Measurements from ENCODE around the gene LPP.

The LPP gene

DNA sequence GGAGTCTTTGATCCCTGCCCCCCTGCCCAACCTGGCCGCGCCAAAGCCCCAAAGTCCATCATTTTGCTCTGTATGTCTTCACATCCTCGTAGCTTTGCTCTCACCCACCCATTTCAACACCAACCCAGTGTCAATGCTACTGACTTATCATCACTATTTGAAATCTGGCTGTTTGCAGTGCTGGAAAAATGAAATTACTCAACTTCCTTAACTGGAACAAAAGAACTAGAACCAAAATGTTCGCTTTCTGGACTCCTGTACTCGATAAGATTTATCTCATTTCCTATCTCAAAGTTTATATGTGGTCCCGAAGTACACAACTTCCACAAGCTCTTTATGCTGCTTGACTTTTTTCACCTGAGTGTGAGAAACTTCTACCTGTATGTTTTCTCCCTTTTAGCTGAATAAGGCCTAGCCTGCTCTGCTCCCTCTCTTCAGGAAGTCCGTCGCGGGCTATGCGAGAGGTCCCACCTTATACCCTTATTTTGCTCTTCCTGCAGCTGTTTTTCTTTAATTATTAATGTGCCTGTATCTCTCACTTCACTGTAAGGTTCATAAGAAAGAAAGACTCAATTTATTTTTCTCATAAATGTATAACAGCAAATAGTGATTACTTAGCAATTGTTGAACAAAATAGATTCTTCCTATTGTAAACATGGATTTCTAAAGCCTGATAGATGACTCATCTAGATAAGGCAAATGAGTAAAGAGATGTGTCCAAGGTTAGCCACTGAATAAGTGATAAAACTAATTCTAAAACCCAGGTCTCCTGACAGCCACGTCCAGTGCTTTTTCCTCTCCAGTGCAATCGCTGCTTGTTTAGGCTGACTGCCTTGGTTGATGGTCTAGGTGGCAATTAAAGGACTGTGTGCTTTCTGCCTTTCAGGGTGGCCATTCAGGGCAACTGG is 553.7 kb downstream of the LPP start:
- no peak for DNase-seq (ENCODE audit: low spot score)

DNA sequence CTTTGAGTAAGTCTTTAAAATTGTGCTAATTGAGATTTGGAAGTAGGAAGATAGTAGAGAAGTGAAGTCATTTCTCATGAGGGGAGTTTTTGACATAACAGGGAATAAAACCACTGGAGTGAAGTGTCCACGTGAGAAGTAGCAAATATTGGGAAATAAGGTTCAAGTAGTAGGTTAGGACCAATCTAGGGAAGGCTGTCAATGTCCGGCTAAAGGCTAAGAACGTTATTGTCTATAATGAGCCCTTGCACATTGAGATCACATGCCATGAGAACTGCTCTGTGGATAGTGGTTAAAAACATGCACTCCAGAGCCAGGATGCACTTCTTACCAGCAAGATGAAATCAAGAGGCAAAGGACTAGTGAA is 557.9 kb downstream of the LPP start:
- DNase-seq (ENCODE audit: low spot score), result no peak

- no peak for DNase-seq (ENCODE audit: low spot score)
These were observed 558.4 kb downstream of the LPP start for GRCh38 chr3:188712248-188712924.

DNA sequence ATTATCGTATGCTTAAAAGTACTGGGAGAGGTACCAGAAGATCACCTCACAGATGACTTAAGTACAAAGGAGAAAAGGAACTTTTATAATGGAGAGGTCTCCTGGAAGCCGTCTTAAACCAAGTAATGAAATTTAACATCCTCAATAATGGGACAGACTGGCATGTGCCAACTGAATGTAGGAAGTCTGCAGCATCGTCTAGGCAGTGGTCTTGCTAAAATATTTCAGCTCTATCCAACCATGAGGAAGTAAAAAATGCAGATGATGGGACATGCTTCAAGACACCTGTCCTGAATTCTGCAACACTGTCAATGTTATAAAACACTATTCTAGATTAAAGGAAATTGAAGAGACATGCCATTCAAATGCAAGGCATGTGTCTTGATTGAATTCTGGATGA is 559.0 kb downstream of the LPP start:
- no peak for DNase-seq (ENCODE audit: low spot score)

DNA sequence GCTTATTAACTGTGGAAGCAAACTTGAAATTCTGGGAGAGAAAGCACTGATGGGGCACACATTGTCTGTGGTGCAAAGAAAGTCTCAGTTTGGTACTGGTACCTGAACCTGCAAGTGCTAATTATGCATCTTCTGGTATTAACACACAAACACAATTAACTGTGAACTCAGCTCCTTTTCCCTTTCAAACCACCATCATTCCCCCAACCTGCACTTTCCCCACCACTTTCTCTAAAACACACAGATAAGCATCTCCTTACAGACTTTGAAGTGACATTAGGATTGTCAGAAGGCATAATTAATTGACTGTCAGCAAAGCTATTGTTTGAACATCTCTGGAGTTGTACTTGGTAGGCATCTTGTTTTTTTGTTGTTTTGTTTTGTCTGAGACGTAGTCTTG is 565.6 kb downstream of the LPP start:
- DNase-seq (ENCODE audit: low spot score), result no peak

DNA sequence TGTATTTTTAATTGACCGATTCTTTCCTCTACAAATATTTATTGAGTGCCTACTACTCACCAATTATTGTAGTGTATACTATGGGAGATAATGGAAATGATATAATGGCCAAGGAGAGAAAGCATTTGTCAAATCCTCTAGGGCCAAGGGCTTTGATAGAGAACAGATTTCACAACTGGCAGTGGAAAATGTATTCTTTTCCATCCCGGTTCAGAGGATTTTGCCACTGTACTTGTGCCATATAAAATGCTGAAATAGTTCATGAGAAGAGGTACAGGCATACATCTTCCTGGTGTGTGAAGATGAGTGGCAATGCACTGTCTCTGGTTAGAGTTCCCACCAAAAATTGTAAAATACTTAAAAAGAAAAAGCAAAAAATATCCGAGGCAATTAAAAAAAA is 566.3 kb downstream of the LPP start:
- no peak for DNase-seq (ENCODE audit: low spot score)

GRCh38 chr3:188720636-188721035 is 566.7 kb downstream of the LPP start:
- no peak for DNase-seq (ENCODE audit: low spot score)

DNA sequence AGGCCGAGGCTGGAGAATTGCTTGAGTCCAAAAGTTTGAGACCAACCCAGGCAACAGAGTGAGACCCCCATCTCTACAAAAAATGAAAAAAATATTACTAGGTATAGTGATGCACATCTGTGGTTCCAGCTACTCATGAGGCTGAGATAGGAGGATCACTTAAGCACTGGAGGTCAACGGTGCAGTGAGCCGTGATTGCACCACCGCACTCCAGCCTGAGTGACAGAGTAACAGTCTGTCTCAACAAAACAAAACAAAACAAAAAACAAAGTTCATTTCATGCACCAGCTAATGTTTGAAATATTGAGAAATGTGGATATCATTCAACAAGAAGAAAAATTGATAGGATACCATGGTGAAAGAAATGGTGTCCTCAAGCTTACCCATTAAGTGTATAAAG is 567.4 kb downstream of the LPP start:
- no peak for DNase-seq (ENCODE audit: low spot score)

DNA sequence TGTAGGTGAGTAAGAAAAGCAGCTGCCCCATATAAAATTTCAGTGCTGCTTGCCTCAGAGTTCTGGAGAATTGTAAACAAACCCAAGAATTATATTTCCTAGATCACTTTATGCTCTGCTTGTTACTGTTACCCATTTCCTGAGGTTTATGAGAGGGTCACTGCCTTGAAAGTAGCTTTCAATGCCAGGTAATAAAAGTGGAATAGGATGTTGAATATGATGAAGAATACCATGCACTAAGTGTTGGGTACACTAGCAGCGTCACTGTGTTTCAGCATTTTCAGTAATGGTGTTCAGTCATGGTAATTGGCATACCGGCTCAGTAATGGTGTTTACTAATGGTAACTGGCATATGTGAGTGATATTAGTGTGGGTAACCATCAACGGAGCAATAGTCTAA is 568.0 kb downstream of the LPP start:
- no peak for DNase-seq (ENCODE audit: low spot score)

DNA sequence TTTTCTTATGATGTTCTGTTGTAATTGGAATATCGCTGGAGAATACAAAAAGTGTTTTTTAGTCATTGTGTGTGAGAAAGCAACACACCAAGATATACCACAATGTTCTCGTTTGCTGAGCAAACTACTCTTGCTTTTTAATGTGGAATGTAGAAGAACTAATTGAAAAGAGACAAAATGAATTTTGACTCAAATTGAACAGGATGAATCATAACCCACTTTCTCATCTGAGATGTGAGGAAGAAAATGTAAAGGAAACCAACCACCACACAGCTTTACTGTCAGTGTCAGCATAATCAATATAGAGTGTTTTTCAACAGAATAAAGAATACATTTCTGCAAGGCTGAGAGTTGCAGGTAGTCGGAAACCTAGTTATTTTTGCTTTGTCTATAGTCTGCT is 569.0 kb downstream of the LPP start:
- no peak for DNase-seq (ENCODE audit: low spot score)

DNA sequence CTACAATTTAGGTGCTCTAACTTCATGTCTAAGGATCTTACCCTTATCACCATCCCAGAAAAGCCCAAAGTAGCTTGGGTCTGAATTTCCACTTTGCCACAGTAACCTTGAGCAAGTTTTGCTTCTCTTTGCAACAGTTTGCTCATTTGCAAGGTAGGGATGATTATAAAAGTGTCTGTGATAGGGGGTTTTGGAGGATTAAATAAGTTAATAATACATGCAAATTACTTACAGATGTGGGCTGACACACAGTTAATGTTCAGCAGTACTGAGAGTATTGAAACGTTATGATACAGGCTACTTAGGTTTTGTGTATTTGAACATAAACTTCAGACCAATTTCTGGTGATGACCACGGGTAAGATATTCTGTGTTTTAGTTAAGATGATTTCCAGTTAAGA is 573.1 kb downstream of the LPP start:
- DNase-seq (ENCODE audit: low spot score), result no peak

GRCh38 chr3:188728371-188728896 is 574.5 kb downstream of the LPP start:
- no peak for DNase-seq (ENCODE audit: low spot score)

DNA sequence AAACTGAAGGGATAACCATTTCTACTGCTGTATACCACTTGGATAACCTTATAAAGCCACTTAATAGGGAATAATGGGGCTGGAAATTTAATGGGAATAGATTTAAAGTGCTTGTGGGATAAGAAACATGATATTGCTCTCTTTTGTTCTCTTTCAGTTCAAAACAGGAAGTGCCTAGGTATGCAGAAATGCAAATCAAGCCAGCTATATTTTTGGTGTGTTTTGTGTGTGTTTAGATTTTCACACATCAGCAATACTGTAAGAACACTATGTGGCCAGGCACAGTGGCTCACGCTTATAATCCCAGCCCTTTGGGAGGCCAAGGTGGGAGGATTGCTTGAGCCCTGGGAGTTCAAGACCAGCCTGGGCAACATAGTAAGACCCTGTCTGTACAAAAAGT is 575.5 kb downstream of the LPP start:
- no peak for DNase-seq (ENCODE audit: low spot score)

DNA sequence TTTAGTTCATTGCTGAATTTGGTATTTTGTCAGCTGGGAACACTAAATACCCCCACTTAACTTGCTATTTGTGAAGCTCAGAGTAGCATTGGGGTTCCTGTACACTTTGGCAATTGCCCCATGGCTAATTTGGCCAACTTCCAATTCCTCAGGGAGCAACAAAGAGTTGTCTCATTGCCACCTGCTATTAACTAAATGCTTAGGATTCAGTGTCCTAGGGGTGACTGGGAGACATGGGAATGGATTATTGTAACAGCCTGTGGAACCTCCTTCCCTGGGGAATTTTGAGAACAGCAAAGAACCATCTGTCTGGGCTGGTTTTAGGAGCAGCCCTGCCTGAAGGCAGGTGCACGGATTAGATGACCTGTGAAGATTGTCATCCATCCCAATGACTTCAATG is 580.4 kb downstream of the LPP start:
- DNase-seq (ENCODE audit: low spot score), result peak; percentile 7

- DNase-seq (ENCODE audit: low spot score), result no peak
These were observed 585.6 kb downstream of the LPP start for GRCh38 chr3:188739511-188739910.

DNA sequence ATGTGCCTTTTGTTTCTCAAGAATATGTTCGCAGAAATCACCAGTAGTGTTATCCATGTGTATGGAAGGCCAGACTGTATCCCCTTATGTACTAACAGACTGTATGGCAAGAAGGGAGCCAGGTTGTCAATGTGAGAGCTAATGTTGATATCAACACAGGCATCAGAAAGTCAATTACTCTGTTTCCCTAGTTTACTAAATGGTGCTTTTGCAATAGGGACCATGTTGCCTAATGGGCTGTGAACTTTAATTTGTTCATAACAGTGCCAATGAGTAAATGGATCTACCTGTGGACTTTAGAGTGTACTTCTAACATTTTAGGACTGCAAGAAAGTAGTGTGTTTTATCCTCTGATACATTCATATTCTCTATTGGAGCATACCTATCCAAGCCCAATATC is 586.1 kb downstream of the LPP start:
- no peak for DNase-seq (ENCODE audit: low spot score)

DNA sequence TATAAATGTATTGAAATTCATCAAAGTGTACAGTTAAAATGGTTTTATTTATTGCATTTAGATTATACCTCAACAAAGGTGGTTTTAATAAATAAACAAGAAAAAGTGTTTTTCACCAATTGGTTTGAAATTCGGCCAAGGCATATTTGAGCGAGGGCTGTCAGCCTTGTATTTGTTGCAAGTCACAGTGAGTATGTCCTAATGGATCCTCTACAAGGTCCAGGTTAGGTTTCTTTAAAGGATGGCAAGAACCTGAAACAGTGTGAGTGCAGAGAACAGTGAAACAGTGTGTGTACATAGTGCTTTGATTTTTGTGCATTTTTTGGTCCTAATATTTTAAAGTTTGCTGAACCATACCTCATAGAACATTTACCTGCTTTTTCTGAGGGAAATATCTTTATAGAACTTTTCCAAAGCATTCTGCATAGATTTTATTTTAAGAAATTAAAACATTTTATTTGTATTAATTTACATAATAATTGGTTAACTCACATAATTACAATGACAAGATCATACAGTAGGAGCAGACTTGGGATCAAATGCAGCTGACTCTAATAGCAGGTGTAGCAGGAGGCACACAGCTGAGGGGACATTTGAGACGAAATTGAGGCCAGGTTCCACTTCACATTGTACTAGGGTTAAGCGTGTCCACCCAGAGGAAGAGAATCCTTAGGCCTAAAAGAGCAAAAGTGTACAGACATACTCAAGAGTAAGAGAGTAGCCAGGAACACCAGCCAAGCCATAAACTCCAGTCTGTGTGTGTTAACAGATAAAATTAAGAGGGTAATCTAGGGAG is 589.0 kb downstream of the LPP start:
- no peak for DNase-seq (ENCODE audit: low spot score)

GRCh38 chr3:188744166-188744565 is 590.2 kb downstream of the LPP start:
- no peak for DNase-seq (ENCODE audit: low spot score)

DNA sequence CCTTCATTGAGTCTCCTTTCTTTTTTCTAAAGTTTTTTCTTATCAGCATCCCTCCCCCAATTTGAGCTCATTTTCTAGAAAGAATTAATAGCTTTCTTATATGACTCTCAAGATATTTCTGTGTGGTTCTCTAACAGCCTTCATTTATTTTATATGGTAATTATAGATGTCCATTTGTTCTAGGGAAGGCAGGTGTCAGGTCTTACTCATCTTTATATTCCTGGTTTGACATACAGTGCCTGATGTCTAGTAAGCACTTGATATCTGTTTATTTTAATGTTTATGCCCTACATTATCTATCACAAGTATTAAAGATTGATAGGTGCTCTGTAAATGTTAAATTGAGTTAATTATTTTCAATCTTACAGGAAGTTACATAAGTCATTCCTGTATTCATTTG is 591.1 kb downstream of the LPP start:
- DNase-seq (ENCODE audit: low spot score), result no peak

DNA sequence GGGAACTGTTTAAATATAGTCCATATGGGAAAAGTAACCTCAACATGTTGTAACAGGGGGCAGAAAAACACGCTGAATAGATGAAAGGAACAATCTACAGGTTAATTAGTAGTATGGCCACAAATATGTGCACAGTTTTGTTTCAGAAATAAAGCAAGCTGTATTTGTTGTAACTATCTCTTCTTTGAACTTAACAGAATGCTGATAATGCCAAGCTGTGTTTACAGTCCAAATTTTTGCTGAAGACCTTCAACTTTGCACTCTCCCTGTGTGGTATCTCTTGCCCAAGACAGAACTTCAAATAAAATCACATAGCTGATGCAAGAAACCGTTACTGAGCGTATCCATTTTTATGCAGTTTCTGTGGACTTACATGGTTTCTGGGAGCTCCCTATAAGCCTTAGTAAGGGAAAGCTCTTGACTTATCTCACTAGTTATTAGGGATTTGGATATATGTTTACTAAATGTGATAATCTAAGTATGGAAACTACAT is 592.4 kb downstream of the LPP start:
- no peak for DNase-seq (ENCODE audit: low spot score)

DNA sequence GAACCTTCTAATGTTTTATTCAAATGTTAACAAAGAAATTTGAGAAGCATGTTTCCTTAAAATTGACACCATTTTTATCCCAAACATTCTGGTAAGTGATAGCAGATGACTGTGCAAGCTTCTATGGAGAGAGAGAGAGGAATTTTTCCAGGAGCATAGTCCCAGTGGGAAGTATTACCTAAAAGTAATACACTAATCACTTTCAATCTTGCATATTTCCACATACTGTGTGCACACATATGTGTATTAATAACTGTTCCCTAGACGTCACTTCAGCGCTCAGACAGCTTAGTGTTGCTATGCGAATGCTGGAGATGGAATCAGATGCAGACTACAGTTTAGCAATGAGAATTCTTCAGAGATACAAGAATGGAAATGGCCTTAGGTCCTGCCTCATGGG is 593.5 kb downstream of the LPP start:
- DNase-seq (ENCODE audit: low spot score), result no peak

DNA sequence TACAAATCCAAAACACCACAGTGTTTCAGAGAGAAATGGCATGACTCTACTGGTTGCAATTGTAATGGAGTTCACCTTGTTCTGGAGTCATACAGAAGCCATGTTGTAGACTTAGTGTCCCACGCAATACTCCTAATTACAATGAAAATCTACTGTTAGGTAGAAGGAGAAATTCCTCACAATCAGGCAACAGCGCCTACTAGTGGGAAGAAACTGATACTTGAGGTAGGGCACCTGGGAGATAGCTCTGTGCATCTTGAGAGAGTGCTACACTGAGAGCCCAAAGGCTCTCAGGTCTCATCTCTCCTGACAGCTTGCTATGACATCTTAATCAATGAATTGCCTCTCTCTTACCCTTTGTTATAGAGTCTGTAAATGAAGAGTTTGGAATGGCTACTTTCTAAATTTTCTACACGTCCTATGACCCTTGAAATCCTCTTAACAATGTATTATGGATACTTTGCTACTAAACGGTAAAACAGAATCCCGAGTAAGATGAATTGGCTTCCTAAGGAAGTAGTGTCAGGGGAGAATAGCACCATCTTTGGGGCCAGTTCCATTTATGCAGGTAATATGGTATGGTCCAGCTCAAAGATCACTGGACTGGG is 595.2 kb downstream of the LPP start:
- no peak for DNase-seq (ENCODE audit: low spot score)

Data from putamen (tissue), 1 donor.